ENCODE measurements around the gene TRIB2.

The TRIB2 gene

DNA sequence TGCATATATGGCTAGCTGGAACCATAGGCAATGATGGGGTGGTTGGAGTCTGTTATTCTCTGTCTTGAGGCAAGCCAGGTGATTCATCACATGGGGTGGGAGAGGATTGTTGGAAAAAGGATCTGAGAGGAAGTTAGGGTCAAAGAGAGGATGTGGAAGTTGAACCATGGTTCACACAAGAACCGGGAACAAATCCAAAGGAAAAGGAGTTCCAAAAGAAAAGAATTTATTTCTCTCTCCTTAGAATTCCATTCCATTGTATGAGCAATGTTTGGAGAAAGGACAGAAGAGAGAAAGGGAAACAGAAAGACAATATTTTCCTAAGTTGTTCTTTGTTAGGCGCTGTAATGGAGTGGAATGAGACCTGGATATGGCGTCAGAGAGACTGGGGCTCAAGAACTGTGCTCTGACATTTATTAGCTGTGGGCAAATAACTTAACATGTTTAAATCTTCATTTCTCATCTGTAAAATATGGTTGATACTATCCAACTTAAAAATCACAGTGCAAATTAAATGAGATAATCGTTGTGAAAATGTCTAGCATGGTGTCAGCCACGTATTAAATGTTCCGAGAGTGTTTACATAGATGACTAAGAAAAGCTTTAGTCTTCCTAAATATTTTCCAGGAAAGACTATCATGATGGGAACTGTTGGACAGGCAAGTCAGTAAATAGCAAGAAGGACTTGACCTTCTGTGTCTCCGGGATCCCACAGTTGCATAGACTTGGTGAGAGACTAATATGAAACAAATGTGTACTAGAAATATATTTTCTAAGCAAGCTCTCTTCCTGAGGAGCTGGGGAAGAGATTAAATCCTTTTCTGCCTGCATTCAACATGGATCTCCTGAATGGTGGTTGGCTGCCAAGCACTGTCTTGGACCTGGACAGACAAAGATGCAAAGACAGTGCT, 71.4 kb downstream of the TRIB2 start:
- TF ChIP-seq CTCF (conservative IDR thresholded peaks at IDR 0.05) = no peak
- no peak overlapping the region for H3K27ac ChIP-seq

- TF ChIP-seq CTCF (conservative IDR thresholded peaks at IDR 0.05) = no peak
- no peak overlapping the region for H3K27ac ChIP-seq
Observed at GRCh38 chr2:12791906-12792305, 75.2 kb downstream of the TRIB2 start.

Data from VCaP (cell line).